PFSK-1 (cell line): ENCODE results near the gene HHIPL1.

Experiments
- FOXP2 ChIP-seq: optimal IDR thresholded peaks from 2 replicates; pipeline ENCODE3; 2011; ENCODE audit warnings: borderline replicate concordance, control low read depth, inconsistent platforms; ENCODE audit not compliant: insufficient read depth; ENCODE audit errors: extremely low read length, extremely low read depth
- POLR2AphosphoS5 ChIP-seq: IDR thresholded peaks from 2 replicates; pipeline ENCODE4 v1.6.1; 2012; ENCODE audit warnings: low read depth, mild to moderate bottlenecking, control low read depth, low read length, moderate library complexity
- SIN3A ChIP-seq: IDR thresholded peaks from 2 replicates; pipeline ENCODE4 v1.6.1; 2012; ENCODE audit warnings: mild to moderate bottlenecking, low read length, moderate library complexity, borderline replicate concordance; ENCODE audit not compliant: insufficient read depth
- TAF1 ChIP-seq: IDR thresholded peaks from 2 replicates; pipeline ENCODE4 v1.6.1; 2012; ENCODE audit warnings: low read length, control low read depth, borderline replicate concordance; ENCODE audit not compliant: insufficient read depth
- TF ChIP-seq, protein P1 (sequence below), 2 experiments: IDR thresholded peaks; 2 replicates each; pipeline versions ENCODE4 v1.6.1 to v1.8.0; 2011 to 2012; ENCODE audit warnings: low read depth in 2 of 2, low read length in 2 of 2, control low read depth in 1 of 2, inconsistent platforms in 1 of 2, mild to moderate bottlenecking in 1 of 2, moderate library complexity in 1 of 2; ENCODE audit not compliant: insufficient read depth in 1 of 2

Gene HHIPL1

DNA sequence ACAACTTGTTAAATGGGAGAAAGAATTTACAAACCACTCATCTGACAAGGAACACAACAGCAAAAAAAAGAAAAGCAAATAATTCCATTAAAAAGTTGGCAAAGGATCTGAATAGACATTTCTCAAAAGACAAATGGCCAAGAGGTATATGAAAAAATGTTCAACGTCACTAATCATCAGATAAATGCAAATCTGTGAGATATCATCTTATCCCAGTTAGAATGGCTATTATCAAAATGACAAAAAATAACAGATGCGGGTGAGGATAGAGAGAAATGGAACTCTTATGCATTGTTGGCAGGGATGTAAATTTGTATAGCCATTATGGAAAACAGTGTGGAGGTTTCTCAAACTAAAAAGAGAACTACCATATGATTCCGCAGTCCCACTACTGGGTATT is 69.0 kb downstream of the HHIPL1 start:
- TF ChIP-seq POLR2AphosphoS5, result no peak

DNA sequence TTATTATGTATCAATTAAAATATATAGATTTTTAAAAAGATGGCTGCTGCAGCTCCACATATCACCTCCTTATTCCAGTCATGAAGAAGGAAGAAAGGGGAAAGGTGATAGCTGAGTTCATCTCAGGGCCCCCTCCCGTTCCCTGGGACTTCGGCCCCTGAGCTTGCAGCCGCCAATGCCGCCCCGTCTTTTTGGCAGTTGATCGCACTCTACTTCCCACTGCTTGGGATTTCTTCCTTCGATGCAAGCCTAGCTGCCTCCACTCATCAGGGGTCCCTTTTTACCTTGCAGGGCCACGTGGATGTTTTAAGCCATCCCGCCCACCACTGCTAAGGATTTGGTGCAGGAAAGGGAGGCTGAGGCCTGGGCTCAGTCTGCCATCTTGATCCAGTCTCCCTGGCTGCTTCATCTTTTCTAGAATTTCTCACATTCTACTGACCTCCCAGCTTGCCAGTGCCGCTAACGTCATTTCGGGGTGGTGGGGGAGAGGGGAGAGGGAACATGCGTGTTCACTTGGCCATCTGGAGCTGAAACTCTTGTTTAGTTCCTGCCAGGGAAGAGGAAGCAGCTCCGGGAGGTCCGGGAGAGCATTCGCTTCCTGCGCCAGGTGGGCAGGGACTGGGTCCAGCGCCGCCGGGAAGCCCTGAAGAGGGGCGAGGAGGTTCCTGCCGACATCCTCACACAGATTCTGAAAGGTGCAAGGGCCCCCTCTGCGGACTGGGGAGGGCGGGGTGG is 70.5 kb downstream of the HHIPL1 start:
- TF ChIP-seq SIN3A (no peak), POLR2AphosphoS5 (no peak), TAF1 (no peak), FOXP2 (no peak)
- TF ChIP-seq, protein P1, sequence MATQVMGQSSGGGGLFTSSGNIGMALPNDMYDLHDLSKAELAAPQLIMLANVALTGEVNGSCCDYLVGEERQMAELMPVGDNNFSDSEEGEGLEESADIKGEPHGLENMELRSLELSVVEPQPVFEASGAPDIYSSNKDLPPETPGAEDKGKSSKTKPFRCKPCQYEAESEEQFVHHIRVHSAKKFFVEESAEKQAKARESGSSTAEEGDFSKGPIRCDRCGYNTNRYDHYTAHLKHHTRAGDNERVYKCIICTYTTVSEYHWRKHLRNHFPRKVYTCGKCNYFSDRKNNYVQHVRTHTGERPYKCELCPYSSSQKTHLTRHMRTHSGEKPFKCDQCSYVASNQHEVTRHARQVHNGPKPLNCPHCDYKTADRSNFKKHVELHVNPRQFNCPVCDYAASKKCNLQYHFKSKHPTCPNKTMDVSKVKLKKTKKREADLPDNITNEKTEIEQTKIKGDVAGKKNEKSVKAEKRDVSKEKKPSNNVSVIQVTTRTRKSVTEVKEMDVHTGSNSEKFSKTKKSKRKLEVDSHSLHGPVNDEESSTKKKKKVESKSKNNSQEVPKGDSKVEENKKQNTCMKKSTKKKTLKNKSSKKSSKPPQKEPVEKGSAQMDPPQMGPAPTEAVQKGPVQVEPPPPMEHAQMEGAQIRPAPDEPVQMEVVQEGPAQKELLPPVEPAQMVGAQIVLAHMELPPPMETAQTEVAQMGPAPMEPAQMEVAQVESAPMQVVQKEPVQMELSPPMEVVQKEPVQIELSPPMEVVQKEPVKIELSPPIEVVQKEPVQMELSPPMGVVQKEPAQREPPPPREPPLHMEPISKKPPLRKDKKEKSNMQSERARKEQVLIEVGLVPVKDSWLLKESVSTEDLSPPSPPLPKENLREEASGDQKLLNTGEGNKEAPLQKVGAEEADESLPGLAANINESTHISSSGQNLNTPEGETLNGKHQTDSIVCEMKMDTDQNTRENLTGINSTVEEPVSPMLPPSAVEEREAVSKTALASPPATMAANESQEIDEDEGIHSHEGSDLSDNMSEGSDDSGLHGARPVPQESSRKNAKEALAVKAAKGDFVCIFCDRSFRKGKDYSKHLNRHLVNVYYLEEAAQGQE (IDR thresholded peaks at IDR 0.05; ENCODE audit: insufficient read depth in 1 of 2, low read depth in 2 of 2, low read length in 2 of 2), result no peak

DNA sequence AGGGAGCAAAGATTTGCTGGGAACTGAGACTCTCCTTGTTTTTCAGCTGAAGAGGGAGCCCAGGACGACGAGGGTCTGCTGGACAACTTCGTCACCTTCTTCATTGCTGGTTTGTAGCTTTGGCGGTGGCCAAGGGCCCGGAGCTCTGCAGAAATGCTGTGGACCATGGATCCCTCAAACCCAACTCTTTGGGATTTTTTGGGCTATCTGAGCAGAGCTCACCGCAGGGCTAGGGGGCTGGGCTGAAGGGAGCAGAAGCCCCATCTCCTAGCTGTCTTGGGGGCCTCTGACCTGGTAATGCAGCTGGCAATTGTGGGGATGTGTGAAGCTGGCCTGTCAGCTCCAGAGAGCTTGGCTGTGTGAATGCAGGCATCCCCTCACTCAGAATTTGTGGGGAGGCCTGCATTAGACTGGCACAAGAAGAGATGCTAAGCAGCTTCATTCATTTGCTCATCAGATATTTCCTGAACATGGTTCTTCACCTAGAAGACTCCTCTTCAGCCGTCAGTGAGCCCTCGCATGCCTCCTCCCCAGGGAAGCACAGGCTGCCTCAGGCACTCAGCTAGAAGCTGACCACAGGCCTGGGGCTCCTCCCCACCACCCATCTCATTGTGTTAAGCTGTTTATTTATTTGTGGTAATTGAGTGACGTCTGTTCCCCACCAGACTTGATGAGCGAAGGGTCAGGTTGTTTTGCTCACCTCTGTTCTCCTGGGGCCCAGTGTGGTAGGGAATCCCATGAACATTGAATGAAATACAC is 71.3 kb downstream of the HHIPL1 start:
- TF ChIP-seq TAF1, result no peak
- no peak for TF ChIP-seq FOXP2
- TF ChIP-seq SIN3A, result no peak
- no peak for TF ChIP-seq POLR2AphosphoS5
- TF ChIP-seq, protein P1 (IDR thresholded peaks at IDR 0.05; ENCODE audit: insufficient read depth in 1 of 2, low read depth in 2 of 2, low read length in 2 of 2), result no peak

- TF ChIP-seq, protein P1 (IDR thresholded peaks at IDR 0.05; ENCODE audit: insufficient read depth in 1 of 2, low read depth in 2 of 2, low read length in 2 of 2), result no peak
- TF ChIP-seq TAF1 (no peak), FOXP2 (no peak), SIN3A (no peak), POLR2AphosphoS5 (no peak)
Observed at GRCh38 chr14:99716850-99717681, 72.1 kb downstream of the HHIPL1 start.

- TF ChIP-seq, protein P1 (IDR thresholded peaks at IDR 0.05; ENCODE audit: insufficient read depth in 1 of 2, low read depth in 2 of 2, low read length in 2 of 2), result no peak
- TF ChIP-seq TAF1 (no peak), FOXP2 (no peak), POLR2AphosphoS5 (no peak), SIN3A (no peak)
Observed at GRCh38 chr14:99717682-99718013, 72.7 kb downstream of the HHIPL1 start.
